A673 (cell line): ENCODE data around the gene NGEF.

Source experiments
- EZH2 ChIP-seq: fragments of 200-600 bp; sonication (generic); IDR thresholded peaks from 2 replicates; pipeline ENCODE4 v1.6.1; 2017; ENCODE audit warnings: borderline replicate concordance, low read depth, mild to moderate bottlenecking, mixed read lengths, antibody characterized with exemption, low read length; ENCODE audit not compliant: poor library complexity, severe bottlenecking
- TF ChIP-seq, protein P1 (sequence below): fragments of 300-800, 200-600 bp; sonication (generic); conservative IDR thresholded peaks from 2 replicates; pipeline ENCODE4 v1.5.1; 2017; ENCODE audit warnings: low read depth, mild to moderate bottlenecking, antibody characterized with exemption, low read length, moderate library complexity, mixed read lengths

DNA sequence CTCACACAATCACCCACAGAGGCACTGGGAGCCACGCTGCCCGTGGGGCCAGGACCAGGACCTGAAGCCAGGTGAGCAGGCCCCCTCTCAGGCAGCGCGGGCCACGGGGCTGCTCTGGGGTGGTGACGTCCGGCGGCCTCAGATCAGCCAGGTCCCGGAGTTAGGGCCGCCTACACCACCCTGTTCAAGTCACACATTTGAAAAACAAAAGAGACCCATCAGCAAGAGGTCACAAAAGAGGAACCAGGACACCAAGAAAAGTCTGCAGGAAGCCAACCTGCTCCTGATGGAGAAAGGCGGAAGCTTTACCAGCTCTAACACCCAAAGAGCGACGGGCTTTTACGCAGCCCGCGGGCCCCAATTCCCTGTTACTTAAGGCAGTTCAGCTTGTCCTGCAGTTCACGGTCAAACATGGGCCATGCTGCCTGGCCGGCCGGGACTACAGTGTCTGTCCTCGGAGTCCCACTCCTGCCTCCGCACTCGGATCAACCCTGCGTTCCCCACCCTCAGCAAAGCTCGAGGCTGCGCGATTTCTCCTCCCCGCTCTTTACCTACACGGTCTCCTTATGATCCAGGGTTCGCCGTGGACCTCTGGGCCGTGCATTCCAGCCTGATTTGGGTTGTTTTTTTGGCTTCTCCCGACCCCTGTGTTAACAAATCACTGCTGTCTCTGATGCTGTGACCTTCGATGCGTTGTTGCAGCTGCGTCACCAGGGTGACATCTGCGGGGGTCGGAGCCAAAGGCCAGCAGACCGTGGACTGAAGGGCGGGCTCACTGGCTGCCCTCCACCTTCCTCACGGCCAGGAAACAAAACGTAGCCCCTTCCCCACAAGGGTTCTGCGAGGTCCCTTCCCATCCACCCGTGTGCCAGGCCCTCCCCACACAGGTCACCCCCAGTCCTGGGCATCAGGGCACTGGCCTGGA lies 112.0 kb downstream of the NGEF start:
- TF ChIP-seq, protein P1, sequence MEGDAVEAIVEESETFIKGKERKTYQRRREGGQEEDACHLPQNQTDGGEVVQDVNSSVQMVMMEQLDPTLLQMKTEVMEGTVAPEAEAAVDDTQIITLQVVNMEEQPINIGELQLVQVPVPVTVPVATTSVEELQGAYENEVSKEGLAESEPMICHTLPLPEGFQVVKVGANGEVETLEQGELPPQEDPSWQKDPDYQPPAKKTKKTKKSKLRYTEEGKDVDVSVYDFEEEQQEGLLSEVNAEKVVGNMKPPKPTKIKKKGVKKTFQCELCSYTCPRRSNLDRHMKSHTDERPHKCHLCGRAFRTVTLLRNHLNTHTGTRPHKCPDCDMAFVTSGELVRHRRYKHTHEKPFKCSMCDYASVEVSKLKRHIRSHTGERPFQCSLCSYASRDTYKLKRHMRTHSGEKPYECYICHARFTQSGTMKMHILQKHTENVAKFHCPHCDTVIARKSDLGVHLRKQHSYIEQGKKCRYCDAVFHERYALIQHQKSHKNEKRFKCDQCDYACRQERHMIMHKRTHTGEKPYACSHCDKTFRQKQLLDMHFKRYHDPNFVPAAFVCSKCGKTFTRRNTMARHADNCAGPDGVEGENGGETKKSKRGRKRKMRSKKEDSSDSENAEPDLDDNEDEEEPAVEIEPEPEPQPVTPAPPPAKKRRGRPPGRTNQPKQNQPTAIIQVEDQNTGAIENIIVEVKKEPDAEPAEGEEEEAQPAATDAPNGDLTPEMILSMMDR = no peak
- no peak for TF ChIP-seq EZH2
